ENCODE measurements around the gene HEATR5A. TPM values are rescaled to one million over a fixed set of nuclear protein-coding genes. Genes with fewer than 3 reads are reported as not detected.
"Not testable (repeated sequence)": the region's sequence is repeated elsewhere in the genome, so short reads cannot be mapped to it uniquely, and the experiment has no call there.

HEATR5A gene
- total and polyA plus RNA-seq, 5 donors, result 15.0 to 54.1 (median 39.3) TPM

DNA sequence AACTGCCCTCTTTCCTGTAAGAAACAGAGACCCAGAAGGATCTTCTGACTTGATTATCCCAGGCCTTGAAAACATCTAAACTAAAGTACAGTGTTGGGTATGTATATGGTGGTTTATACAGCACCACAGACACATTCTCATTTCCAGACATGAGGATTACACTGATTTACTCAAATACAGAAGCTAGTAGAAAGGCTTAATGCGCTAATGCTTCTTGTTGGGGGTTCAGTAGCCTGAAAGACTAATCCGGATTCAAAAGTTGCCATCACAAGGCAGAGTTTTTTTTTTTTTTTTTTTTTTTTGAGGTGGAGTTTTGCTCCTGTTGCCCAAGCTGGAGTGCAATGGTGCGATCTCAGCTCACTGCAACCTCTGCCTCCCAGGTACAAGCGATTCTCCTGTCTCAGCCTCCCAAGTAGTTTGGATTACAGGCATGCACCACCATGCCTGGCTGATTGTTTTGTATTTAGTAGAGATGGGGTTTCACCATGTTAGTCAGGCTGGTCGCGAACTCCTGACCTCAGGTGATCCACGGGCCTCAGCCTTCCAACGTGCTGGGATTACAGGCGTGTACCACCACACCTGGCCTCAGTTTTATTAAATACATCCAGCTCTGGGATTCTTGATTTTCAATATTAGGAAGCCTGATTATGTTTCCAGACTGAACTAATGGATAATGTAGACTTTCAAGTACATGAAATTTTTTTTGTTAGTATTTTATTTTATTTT, 166.4 kb downstream of the HEATR5A start:
- intact Hi-C loops (cut with DNase I), result no loop called here
- WGBS, result 94% methylated on average over 9 of the region's 9 CpGs
- no peak for DNase-seq
- Histone ChIP-seq H3K27ac (ENCODE audit: low read length) (no peak overlapping the region), H3K9me3 (ENCODE audit: control insufficient read depth, low read length) (no peaks in the 10 kb centered on the region), H3K4me3 (ENCODE audit: low read length) (no peak overlapping the region), H3K4me1 (ENCODE audit: control insufficient read depth, insufficient read depth, low read length) (no peaks in the 10 kb centered on the region), H3K27me3 (ENCODE audit: control insufficient read depth, insufficient read depth) (no peaks in the 10 kb centered on the region)
- ATAC-seq, result no peak

- DNase-seq (no peak), ATAC-seq (no peak)
- Histone ChIP-seq H3K9me3 (ENCODE audit: control insufficient read depth, low read length) (no peaks in the 10 kb centered on the region), H3K27me3 (ENCODE audit: control insufficient read depth, insufficient read depth) (no peaks in the 10 kb centered on the region), H3K4me3 (ENCODE audit: low read length) (no peak overlapping the region), H3K27ac (ENCODE audit: low read length) (no peak overlapping the region), H3K4me1 (ENCODE audit: control insufficient read depth, insufficient read depth, low read length) (no peaks in the 10 kb centered on the region)
- intact Hi-C loops (cut with DNase I), result no loop called here
- 93% methylated on average over 1 of the region's 1 CpG for WGBS
Measured at GRCh38 chr14:31252865-31253264, 167.5 kb downstream of the HEATR5A start.

GRCh38 chr14:31251028-31251958, 169.1 kb downstream of the HEATR5A start:
- Histone ChIP-seq H3K9me3 (ENCODE audit: control insufficient read depth, low read length) (no peaks in the 10 kb centered on the region), H3K27me3 (ENCODE audit: control insufficient read depth, insufficient read depth) (no peaks in the 10 kb centered on the region), H3K27ac (ENCODE audit: low read length) (no peak overlapping the region), H3K4me3 (ENCODE audit: low read length) (no peak overlapping the region), H3K4me1 (ENCODE audit: control insufficient read depth, insufficient read depth, low read length) (no peaks in the 10 kb centered on the region)
- DNase-seq (no peak), ATAC-seq (peak in 1 of 2 donors; percentile 11)
- intact Hi-C loops (cut with DNase I), result no loop called here
- 72% methylated on average over 10 of the region's 10 CpGs for WGBS

DNA sequence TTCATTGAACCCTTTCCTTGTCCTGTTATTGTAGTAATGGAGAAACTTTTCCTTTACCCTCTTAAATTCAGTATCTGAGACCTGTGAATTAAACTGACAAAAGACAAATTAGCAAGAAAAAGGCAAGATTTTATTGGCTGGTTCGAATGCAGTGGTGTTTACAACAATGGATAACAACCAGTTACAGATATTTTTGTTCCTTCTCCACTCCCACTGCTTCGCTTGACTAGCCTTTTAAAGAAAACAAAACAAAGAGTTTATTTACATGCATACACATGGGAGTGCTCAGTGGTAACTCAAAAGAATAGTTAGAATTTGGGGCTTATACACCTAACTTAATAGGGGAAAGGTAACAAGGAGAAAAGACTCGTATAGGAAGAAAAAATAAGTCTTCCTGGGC, 175.7 kb downstream of the HEATR5A start:
- intact Hi-C loops (cut with DNase I), result no loop called here
- Histone ChIP-seq H3K9me3 (ENCODE audit: control insufficient read depth, low read length) (no peaks in the 10 kb centered on the region), H3K4me3 (ENCODE audit: low read length) (no peak overlapping the region), H3K4me1 (ENCODE audit: control insufficient read depth, insufficient read depth, low read length) (peaks cover 3% of the 10 kb centered on the region), H3K27me3 (ENCODE audit: control insufficient read depth, insufficient read depth) (no peaks in the 10 kb centered on the region), H3K27ac (ENCODE audit: low read length) (no peak overlapping the region)
- ATAC-seq (no peak), DNase-seq (no peak)
- WGBS, result 79% methylated on average over 3 of the region's 3 CpGs

- no peaks in the 10 kb centered on the region for H3K27me3 ChIP-seq (ENCODE audit: control insufficient read depth, insufficient read depth)
- H3K9me3 ChIP-seq (ENCODE audit: control insufficient read depth, low read length), result no peaks in the 10 kb centered on the region
- H3K4me3 ChIP-seq (ENCODE audit: low read length), result no peak overlapping the region
- DNase-seq, result no peak
- no peak for ATAC-seq
- no peak overlapping the region for H3K27ac ChIP-seq (ENCODE audit: low read length)
- intact Hi-C loops (cut with DNase I), result no loop called here
- peaks cover 3% of the 10 kb centered on the region for H3K4me1 ChIP-seq (ENCODE audit: control insufficient read depth, insufficient read depth, low read length)
- 86% methylated on average over 8 of the region's 8 CpGs for WGBS
Measured at GRCh38 chr14:31243860-31244259, 176.5 kb downstream of the HEATR5A start.

DNA sequence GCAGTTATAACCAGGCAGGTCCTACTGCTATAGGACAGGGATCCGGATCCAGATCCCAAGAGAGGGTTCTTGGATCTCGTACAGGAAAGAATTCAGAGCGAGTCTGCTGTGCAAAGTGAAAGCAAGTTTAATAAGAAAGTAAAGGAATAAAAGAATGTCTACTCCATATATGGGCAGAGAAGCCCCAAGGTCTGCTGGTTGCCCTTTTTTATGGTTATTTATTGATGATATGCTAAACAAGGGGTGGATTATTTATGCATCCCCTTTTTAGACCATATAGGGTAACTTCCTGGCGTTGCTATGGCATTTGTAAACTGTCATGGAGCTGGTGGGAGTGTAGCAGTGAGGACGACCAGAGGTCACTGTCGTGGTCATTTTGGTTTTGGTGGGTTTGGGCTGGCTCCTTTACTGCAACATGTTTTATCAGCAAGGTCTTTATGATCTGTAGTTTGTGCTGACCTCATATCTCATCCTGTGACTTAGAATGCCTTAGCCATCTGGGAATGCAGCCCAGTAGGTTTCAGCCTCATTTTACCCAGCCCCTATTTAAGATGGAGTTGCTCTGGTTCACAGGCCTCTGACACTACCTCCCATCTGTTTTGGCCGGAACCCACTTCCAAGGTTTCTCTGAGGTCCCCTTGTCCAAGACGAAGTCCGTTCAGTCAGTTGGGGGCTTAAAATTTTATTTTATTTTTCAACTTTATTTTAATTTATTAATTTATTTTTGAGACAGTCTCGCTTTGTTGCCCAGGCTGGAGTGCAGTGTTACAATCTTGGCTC, 178.0 kb downstream of the HEATR5A start:
- H3K27me3 ChIP-seq (ENCODE audit: control insufficient read depth, insufficient read depth); intact Hi-C loops (cut with DNase I); H3K4me1 ChIP-seq (ENCODE audit: control insufficient read depth, insufficient read depth, low read length); H3K9me3 ChIP-seq (ENCODE audit: control insufficient read depth, low read length); H3K27ac ChIP-seq (ENCODE audit: low read length); H3K4me3 ChIP-seq (ENCODE audit: low read length): not testable (repeated sequence)
- WGBS, result 69% methylated on average over 10 of the region's 10 CpGs
- ATAC-seq (peak; percentile 34 to 38), DNase-seq (peak in 1 of 3 donors; percentile 27)

Other genes starting within 250 kb of the HEATR5A start
- 100 to 1,000 TPM; 122 to 159 (median 141) TPM for gene HECTD1, start 212.8 kb downstream of the HEATR5A start, total RNA-seq
- 67.3 TPM for gene HECTD1, start 212.8 kb downstream of the HEATR5A start, polyA plus RNA-seq
- gene DTD2, start 37.0 kb upstream of the HEATR5A start, total RNA-seq, result 10 to 100 TPM in 1 of 4 donors, 1 to 10 TPM in 3; 7.9 to 10.7 (median 9.3) TPM
- gene DTD2, start 37.0 kb upstream of the HEATR5A start, polyA plus RNA-seq, result 7.0 TPM
- gene GPR33, start 67.5 kb upstream of the HEATR5A start, total RNA-seq, result not detected
- not detected for gene GPR33, start 67.5 kb upstream of the HEATR5A start, polyA plus RNA-seq
- 10 to 100 TPM; 19.1 to 23.9 (median 22.2) TPM for gene NUBPL, start 140.9 kb upstream of the HEATR5A start, total RNA-seq
- 9.6 TPM for gene NUBPL, start 140.9 kb upstream of the HEATR5A start, polyA plus RNA-seq

Data from right cardiac atrium (tissue), 5 donors.